Measurements from ENCODE around the gene PHAF1. TPM values are rescaled to one million over a fixed set of nuclear protein-coding genes. Genes with fewer than 3 reads are reported as not detected.

The PHAF1 gene
- total and polyA plus RNA-seq, 2 of the 13 experiments (the other 11 are each of a cell fraction or from before 2014, with no cell fraction given): 48.3 to 174 TPM

GRCh38 chr16:67183627-67184452 is 74.1 kb downstream of the PHAF1 start, which contains the start of gene MATCAP1 (continued):
- TF ChIP-seq FOXO1 (CRISPR knock-in tag; IDR thresholded peaks at IDR 0.05): peak; percentile 71; the same call in 1 of the 2 replicates
- TF ChIP-seq, protein P1, sequence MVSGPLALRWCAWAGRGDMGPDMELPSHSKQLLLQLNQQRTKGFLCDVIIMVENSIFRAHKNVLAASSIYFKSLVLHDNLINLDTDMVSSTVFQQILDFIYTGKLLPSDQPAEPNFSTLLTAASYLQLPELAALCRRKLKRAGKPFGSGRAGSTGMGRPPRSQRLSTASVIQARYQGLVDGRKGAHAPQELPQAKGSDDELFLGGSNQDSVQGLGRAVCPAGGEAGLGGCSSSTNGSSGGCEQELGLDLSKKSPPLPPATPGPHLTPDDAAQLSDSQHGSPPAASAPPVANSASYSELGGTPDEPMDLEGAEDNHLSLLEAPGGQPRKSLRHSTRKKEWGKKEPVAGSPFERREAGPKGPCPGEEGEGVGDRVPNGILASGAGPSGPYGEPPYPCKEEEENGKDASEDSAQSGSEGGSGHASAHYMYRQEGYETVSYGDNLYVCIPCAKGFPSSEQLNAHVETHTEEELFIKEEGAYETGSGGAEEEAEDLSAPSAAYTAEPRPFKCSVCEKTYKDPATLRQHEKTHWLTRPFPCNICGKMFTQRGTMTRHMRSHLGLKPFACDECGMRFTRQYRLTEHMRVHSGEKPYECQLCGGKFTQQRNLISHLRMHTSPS (CRISPR knock-in tag; IDR thresholded peaks at IDR 0.05; ENCODE audit: low read depth): no peak
- TF ChIP-seq, protein P2, sequence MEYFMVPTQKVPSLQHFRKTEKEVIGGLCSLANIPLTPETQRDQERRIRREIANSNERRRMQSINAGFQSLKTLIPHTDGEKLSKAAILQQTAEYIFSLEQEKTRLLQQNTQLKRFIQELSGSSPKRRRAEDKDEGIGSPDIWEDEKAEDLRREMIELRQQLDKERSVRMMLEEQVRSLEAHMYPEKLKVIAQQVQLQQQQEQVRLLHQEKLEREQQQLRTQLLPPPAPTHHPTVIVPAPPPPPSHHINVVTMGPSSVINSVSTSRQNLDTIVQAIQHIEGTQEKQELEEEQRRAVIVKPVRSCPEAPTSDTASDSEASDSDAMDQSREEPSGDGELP (IDR thresholded peaks at IDR 0.05; ENCODE audit: borderline replicate concordance, low read depth): peak; percentile 33; the same call in 1 of the 2 replicates
- 0 out of 2 replicates have a peak, but pooled peaks have one; percentile 76 for TF ChIP-seq MTA1 (CRISPR knock-in tag; IDR thresholded peaks at IDR 0.05; ENCODE audit: borderline replicate concordance)
- peak; percentile 92 for TF ChIP-seq CCDC6 (CRISPR knock-in tag; IDR thresholded peaks at IDR 0.05)
- peak; percentile 29; the same call in 1 of the 2 replicates for TF ChIP-seq ZNF746 (CRISPR knock-in tag; IDR thresholded peaks at IDR 0.05)
- peak; percentile 69; the same call in 1 of the 2 replicates for TF ChIP-seq ZNF556 (CRISPR knock-in tag; IDR thresholded peaks at IDR 0.05; ENCODE audit: borderline replicate concordance)
- TF ChIP-seq, protein P3, sequence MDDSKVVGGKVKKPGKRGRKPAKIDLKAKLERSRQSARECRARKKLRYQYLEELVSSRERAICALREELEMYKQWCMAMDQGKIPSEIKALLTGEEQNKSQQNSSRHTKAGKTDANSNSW (CRISPR knock-in tag; IDR thresholded peaks at IDR 0.05; ENCODE audit: borderline replicate concordance): peak; percentile 93; the same call in 1 of the 2 replicates
- 0 out of 2 replicates have a peak, but pooled peaks have one; percentile 21 for TF ChIP-seq NR0B2 (CRISPR knock-in tag; IDR thresholded peaks at IDR 0.05)
- TF ChIP-seq HOXA5 (CRISPR knock-in tag; IDR thresholded peaks at IDR 0.05): peak; percentile 97
- no peak for TF ChIP-seq MEIS2 (CRISPR knock-in tag; IDR thresholded peaks at IDR 0.05)
- peak; percentile 34; the same call in 1 of the 2 replicates for TF ChIP-seq RERE (CRISPR knock-in tag; IDR thresholded peaks at IDR 0.05; ENCODE audit: low read depth)
- no peak for TF ChIP-seq ZNF251 (CRISPR knock-in tag; IDR thresholded peaks at IDR 0.05)
- TF ChIP-seq MED1 (CRISPR knock-in tag; IDR thresholded peaks at IDR 0.05): 0 out of 2 replicates have a peak, but pooled peaks have one; percentile 63
- TF ChIP-seq TFDP2 (CRISPR knock-in tag; IDR thresholded peaks at IDR 0.05): peak; percentile 84
- TF ChIP-seq TCF7L2 (IDR thresholded peaks at IDR 0.05; ENCODE audit: low read depth, low read length): no peak
- no peak for TF ChIP-seq ZBTB42 (CRISPR knock-in tag; IDR thresholded peaks at IDR 0.05)
- TF ChIP-seq, protein P4, sequence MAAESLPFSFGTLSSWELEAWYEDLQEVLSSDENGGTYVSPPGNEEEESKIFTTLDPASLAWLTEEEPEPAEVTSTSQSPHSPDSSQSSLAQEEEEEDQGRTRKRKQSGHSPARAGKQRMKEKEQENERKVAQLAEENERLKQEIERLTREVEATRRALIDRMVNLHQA (CRISPR knock-in tag; IDR thresholded peaks at IDR 0.05): no peak

Measured in HepG2 (cell line).